GM20431 (cell line): ENCODE results near the gene RASGRF2.

Experiments
- in situ Hi-C: fragments of 300-500 bp; cut with MseI, MboI; formaldehyde crosslinking; loops from one replicate; pipeline ENCODE4 v1.15.0; 2020; ENCODE audit warnings: low sequenced_read_pairs; ENCODE audit not compliant: unreplicated experiment

The RASGRF2 gene

GRCh38 chr5:80959768-80960442, at the start of gene RASGRF2:
Gene RASGRF2 (plus strand): TSS chr5:80960363. CDS start chr5:80960739, 376 bp downstream.
- in situ Hi-C loops = no loop called here

GRCh38 chr5:80912479-80912878, 47.7 kb upstream of the RASGRF2 start:
- in situ Hi-C loops = no loop called here

- in situ Hi-C loops = no loop called here
Observed at GRCh38 chr5:80915716-80916115, 44.4 kb upstream of the RASGRF2 start.

GRCh38 chr5:80916676-80917075, 43.5 kb upstream of the RASGRF2 start:
- in situ Hi-C loops = no loop called here

- in situ Hi-C loops = no loop called here
Observed at GRCh38 chr5:80917631-80918030, 42.5 kb upstream of the RASGRF2 start.

- in situ Hi-C loops = no loop called here
Observed at GRCh38 chr5:80919678-80920196, 40.4 kb upstream of the RASGRF2 start.

- in situ Hi-C loops = no loop called here
Observed at GRCh38 chr5:80920333-80920732, 39.8 kb upstream of the RASGRF2 start.

GRCh38 chr5:80921026-80921425, 39.1 kb upstream of the RASGRF2 start:
- in situ Hi-C loops = no loop called here

GRCh38 chr5:80925931-80926330, 34.2 kb upstream of the RASGRF2 start:
- in situ Hi-C loops = no loop called here

GRCh38 chr5:80926536-80926935, 33.6 kb upstream of the RASGRF2 start:
- in situ Hi-C loops = no loop called here

- in situ Hi-C loops = no loop called here
Observed at GRCh38 chr5:80926979-80927656, 33.0 kb upstream of the RASGRF2 start.

- in situ Hi-C loops = no loop called here
Observed at GRCh38 chr5:80928073-80928472, 32.1 kb upstream of the RASGRF2 start.

- in situ Hi-C loops = no loop called here
Observed at GRCh38 chr5:80930940-80931339, 29.2 kb upstream of the RASGRF2 start.

GRCh38 chr5:80931411-80931810, 28.8 kb upstream of the RASGRF2 start:
- in situ Hi-C loops = no loop called here

- in situ Hi-C loops = no loop called here
Observed at GRCh38 chr5:80933036-80933435, 27.1 kb upstream of the RASGRF2 start.

GRCh38 chr5:80934751-80935150, 25.4 kb upstream of the RASGRF2 start:
- in situ Hi-C loops = no loop called here

GRCh38 chr5:80935811-80936385, 24.3 kb upstream of the RASGRF2 start:
- in situ Hi-C loops = no loop called here

- in situ Hi-C loops = no loop called here
Observed at GRCh38 chr5:80936881-80937280, 23.3 kb upstream of the RASGRF2 start.

- in situ Hi-C loops = no loop called here
Observed at GRCh38 chr5:80937584-80938356, 22.4 kb upstream of the RASGRF2 start.

- in situ Hi-C loops = no loop called here
Observed at GRCh38 chr5:80941496-80941895, 18.7 kb upstream of the RASGRF2 start.
